ENCODE measurements around the gene MYH16.

GRCh38 chr7:99331002-99331401 is 58.4 kb downstream of the MYH16 start:
- TF ChIP-seq CTCF (conservative IDR thresholded peaks at IDR 0.05; ENCODE audit: low read depth in 2 of 2) (no peak), EZH2 (IDR thresholded peaks at IDR 0.05; ENCODE audit: low read depth, unreplicated experiment) (no peak), ZNF114 (CRISPR knock-in tag; IDR thresholded peaks at IDR 0.05) (no peak), POLR2AphosphoS5 (IDR thresholded peaks at IDR 0.05; ENCODE audit: low read depth) (no peak), EZH2phosphoT487 (IDR thresholded peaks at IDR 0.05; ENCODE audit: unreplicated experiment) (no peak), REST (IDR thresholded peaks at IDR 0.05; ENCODE audit: unreplicated experiment) (no peak), JUNB (IDR thresholded peaks at IDR 0.05; ENCODE audit: unreplicated experiment) (no peak), ZNF331 (CRISPR knock-in tag; IDR thresholded peaks at IDR 0.05; ENCODE audit: low read depth) (no peak), NANOG (IDR thresholded peaks at IDR 0.05; ENCODE audit: borderline replicate concordance) (no peak), CREB1 (CRISPR knock-in tag; IDR thresholded peaks at IDR 0.05; ENCODE audit: low read depth) (no peak)
- TF ChIP-seq, protein P1, sequence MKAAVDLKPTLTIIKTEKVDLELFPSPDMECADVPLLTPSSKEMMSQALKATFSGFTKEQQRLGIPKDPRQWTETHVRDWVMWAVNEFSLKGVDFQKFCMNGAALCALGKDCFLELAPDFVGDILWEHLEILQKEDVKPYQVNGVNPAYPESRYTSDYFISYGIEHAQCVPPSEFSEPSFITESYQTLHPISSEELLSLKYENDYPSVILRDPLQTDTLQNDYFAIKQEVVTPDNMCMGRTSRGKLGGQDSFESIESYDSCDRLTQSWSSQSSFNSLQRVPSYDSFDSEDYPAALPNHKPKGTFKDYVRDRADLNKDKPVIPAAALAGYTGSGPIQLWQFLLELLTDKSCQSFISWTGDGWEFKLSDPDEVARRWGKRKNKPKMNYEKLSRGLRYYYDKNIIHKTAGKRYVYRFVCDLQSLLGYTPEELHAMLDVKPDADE (IDR thresholded peaks at IDR 0.05), result no peak
